Trophoblast cell (in vitro differentiated cells and primary cell): ENCODE results near the gene TUT7.
A peak's percentile ranks its signal among the peaks of the same experiment; 100 is the strongest.

Experiments
- DNase-seq, 2 donors: peaks; one replicate each; pipeline ENCODE4 v3.0.0-alpha.2; 2016
- H2AFZ ChIP-seq: 2 replicates; pipeline ENCODE4 v1.6.1; 2013; ENCODE audit warnings: low read length, moderate library complexity, mild to moderate bottlenecking; ENCODE audit not compliant: insufficient read depth, poor library complexity
- H2AK5ac ChIP-seq: 2 replicates; pipeline ENCODE4 v1.6.1; 2013; ENCODE audit warnings: mild to moderate bottlenecking, low read length
- H2BK120ac ChIP-seq: 2 replicates; pipeline ENCODE4 v1.6.1; 2013; ENCODE audit warnings: low read length, mild to moderate bottlenecking, moderate library complexity; ENCODE audit not compliant: insufficient read depth, poor library complexity
- H2BK12ac ChIP-seq: 2 replicates; pipeline ENCODE4 v1.6.1; 2013; ENCODE audit warnings: mild to moderate bottlenecking, low read length, moderate library complexity
- H2BK5ac ChIP-seq: 2 replicates; pipeline ENCODE4 v1.6.1; 2013; ENCODE audit warnings: low read length, low read depth, moderate library complexity, mild to moderate bottlenecking; ENCODE audit not compliant: poor library complexity
- H3K14ac ChIP-seq: 2 replicates; pipeline ENCODE4 v1.6.1; 2013; ENCODE audit warnings: mild to moderate bottlenecking, low read length
- H3K18ac ChIP-seq: 2 replicates; pipeline ENCODE4 v1.6.1; 2013; ENCODE audit warnings: mild to moderate bottlenecking, low read length
- H3K23ac ChIP-seq: 2 replicates; pipeline ENCODE4 v1.6.1; 2013; ENCODE audit warnings: low read length
- H3K27ac ChIP-seq: 2 replicates; pipeline ENCODE4 v1.5.1; 2013; ENCODE audit warnings: low read depth, mild to moderate bottlenecking, inconsistent platforms, low read length, moderate library complexity
- H3K27me3 ChIP-seq: 2 replicates; pipeline ENCODE4 v1.6.1; 2013; ENCODE audit warnings: inconsistent platforms, mild to moderate bottlenecking, low read length, moderate library complexity; ENCODE audit not compliant: insufficient read depth
- H3K36me3 ChIP-seq, 2 experiments: 1 replicate in 1 of 2; 2 replicates in 1 of 2; pipeline ENCODE4 v1.6.1; 2013; ENCODE audit warnings: low read length in 2 of 2, mild to moderate bottlenecking in 2 of 2, moderate library complexity in 1 of 2; ENCODE audit not compliant: insufficient read depth in 2 of 2, control insufficient read depth in 1 of 2
- H3K4ac ChIP-seq: 2 replicates; pipeline ENCODE4 v1.6.1; 2013; ENCODE audit warnings: low read depth, mild to moderate bottlenecking, low read length, moderate library complexity
- H3K4me1 ChIP-seq, 2 experiments: 1 replicate in 1 of 2; 2 replicates in 1 of 2; pipeline ENCODE4 v1.6.1; 2013; ENCODE audit warnings: low read length in 2 of 2, mild to moderate bottlenecking in 2 of 2, moderate library complexity in 1 of 2; ENCODE audit not compliant: insufficient read depth in 2 of 2, control insufficient read depth in 1 of 2
- H3K4me2 ChIP-seq: 2 replicates; pipeline ENCODE4 v1.6.1; 2013; ENCODE audit warnings: inconsistent platforms, mild to moderate bottlenecking, low read length, moderate library complexity
- H3K4me3 ChIP-seq: 2 replicates; pipeline ENCODE4 v1.5.1; 2013; ENCODE audit warnings: mild to moderate bottlenecking, low read depth, low read length, inconsistent platforms
- H3K79me1 ChIP-seq: one replicate; pipeline ENCODE4 v1.6.1; 2013; ENCODE audit warnings: low read length
- H3K79me2 ChIP-seq: 2 replicates; pipeline ENCODE4 v1.6.1; 2013; ENCODE audit warnings: low read length, mild to moderate bottlenecking; ENCODE audit not compliant: control insufficient read depth, insufficient read depth, poor library complexity
- H3K9ac ChIP-seq: 2 replicates; pipeline ENCODE4 v1.6.1; 2013; ENCODE audit warnings: mild to moderate bottlenecking, low read length
- H3K9me3 ChIP-seq: 2 replicates; pipeline ENCODE4 v1.6.1; 2013; ENCODE audit warnings: low read depth, mild to moderate bottlenecking, control low read depth, inconsistent platforms, low read length; ENCODE audit not compliant: insufficient read depth
- H4K12ac ChIP-seq: 2 replicates; pipeline ENCODE4 v1.6.1; 2013; ENCODE audit warnings: low read depth, mild to moderate bottlenecking, low read length, moderate library complexity
- H4K8ac ChIP-seq: 2 replicates; pipeline ENCODE4 v1.6.1; 2013; ENCODE audit warnings: low read depth, mild to moderate bottlenecking, low read length, moderate library complexity
- H4K91ac ChIP-seq: one replicate; pipeline ENCODE4 v1.6.1; 2013; ENCODE audit warnings: low read depth, mild to moderate bottlenecking, low read length, moderate library complexity
- WGBS: extraction: QIAGEN DNeasy Blood & Tissue Kit; methylation state at CpG from one replicate; pipeline ENCODE4 v1.1.7; 2013; ENCODE audit warnings: missing lambda C conversion rate; ENCODE audit not compliant: insufficient read length, insufficient coverage; ENCODE audit errors: extremely low coverage; 5-methylcytosine and 5-hydroxymethylcytosine counted together

TUT7 gene

DNA sequence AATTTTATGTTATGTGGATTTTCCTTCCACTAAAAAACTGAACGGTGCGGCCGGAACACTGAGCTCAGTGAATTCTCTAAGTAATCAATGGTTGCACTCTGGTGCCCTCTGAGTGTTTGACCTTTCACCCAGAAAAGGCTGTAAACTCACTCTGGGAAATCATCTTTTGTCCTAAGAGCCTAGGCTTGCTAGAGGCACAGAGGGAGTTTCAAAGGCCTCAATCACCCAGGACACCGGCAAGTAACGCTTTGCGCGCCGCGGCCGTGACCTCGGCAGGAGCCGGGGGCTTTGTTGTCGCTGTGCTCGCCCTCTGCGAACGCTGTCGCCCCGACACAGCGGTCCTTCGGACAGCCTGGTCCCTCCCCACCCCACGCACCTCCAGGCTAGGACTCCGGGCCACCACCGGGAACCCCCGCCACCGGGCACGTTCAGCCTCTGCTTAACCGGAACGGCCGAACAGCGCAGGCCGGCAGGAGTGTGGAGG is 72.6 kb downstream of the TUT7 start:
- Histone ChIP-seq H3K36me3 (peaks cover 4 to 5% of the 10 kb centered on the region in 2 experiments), H3K27ac (peak overlapping the region; percentile 90), H3K79me2 (peaks cover 7% of the 10 kb centered on the region), H4K91ac (peak overlapping the region; percentile 92), H3K9ac (peak overlapping the region; percentile 81), H2AK5ac (peak overlapping the region; percentile 9), H3K23ac (no peak overlapping the region), H4K12ac (peak overlapping the region; percentile 92), H3K14ac (peak overlapping the region; percentile 83), H3K4me1 (peaks cover 2 to 7% of the 10 kb centered on the region in 2 experiments), H2BK120ac (peak overlapping the region; percentile 70), H3K4me2 (peak overlapping the region; percentile 69), H2BK12ac (no peak overlapping the region), H3K79me1 (peaks cover 7% of the 10 kb centered on the region), H3K27me3 (no peaks in the 10 kb centered on the region), H3K9me3 (peaks cover 1% of the 10 kb centered on the region), H4K8ac (peak overlapping the region; percentile 85), H3K4me3 (peak overlapping the region; percentile 99), H2BK5ac (peak overlapping the region; percentile 78), H3K4ac (peak overlapping the region; percentile 50), H2AFZ (peak overlapping the region; percentile 89), H3K18ac (peak overlapping the region; percentile 91)
- no CpG with 5 or more reads among the region's 31 CpGs for WGBS
- peak in 1 of 2 donors; percentile 63 for DNase-seq

DNA sequence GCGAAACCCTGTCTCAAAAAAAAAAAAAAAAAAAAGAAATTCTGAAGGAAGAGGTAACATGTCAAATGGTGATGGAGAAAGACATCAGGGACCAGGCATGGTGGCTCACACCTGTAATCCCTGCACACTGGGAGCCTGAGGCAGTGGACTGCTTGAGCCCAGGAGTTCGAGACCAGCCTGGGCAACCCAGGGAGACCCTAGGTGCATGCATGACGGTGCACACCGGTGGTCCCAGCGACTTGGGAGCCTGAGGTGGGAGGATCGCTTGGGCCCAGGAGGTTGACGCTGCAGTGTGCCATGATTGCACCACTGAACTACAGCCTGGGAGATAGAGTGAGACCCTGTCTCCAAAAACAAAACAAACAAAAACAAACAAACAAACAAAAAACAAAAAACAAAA is 73.6 kb downstream of the TUT7 start:
- H3K23ac ChIP-seq, result no peak overlapping the region
- peaks cover 1% of the 10 kb centered on the region for H3K9me3 ChIP-seq
- H3K79me2 ChIP-seq, result peaks cover 7% of the 10 kb centered on the region
- H2BK5ac ChIP-seq, result no peak overlapping the region
- no peak overlapping the region for H2AK5ac ChIP-seq
- H3K36me3 ChIP-seq, result peaks cover 2 to 5% of the 10 kb centered on the region in 2 experiments
- H4K91ac ChIP-seq, result no peak overlapping the region
- no peak overlapping the region for H4K12ac ChIP-seq
- no peak overlapping the region for H2BK12ac ChIP-seq
- no peak overlapping the region for H2AFZ ChIP-seq
- no peak overlapping the region for H2BK120ac ChIP-seq
- no peak overlapping the region for H3K4me3 ChIP-seq
- no CpG with 5 or more reads among the region's 7 CpGs for WGBS
- H3K79me1 ChIP-seq, result peaks cover 7% of the 10 kb centered on the region
- H3K4ac ChIP-seq, result peak overlapping the region; percentile 67
- H3K9ac ChIP-seq, result no peak overlapping the region
- no peak overlapping the region for H3K4me2 ChIP-seq
- DNase-seq, result no peak
- H3K14ac ChIP-seq, result no peak overlapping the region
- peak overlapping the region; percentile 68 for H3K18ac ChIP-seq
- H4K8ac ChIP-seq, result no peak overlapping the region
- H3K27me3 ChIP-seq, result no peaks in the 10 kb centered on the region
- peaks cover 2 to 7% of the 10 kb centered on the region in 2 experiments for H3K4me1 ChIP-seq
- no peak overlapping the region for H3K27ac ChIP-seq

DNA sequence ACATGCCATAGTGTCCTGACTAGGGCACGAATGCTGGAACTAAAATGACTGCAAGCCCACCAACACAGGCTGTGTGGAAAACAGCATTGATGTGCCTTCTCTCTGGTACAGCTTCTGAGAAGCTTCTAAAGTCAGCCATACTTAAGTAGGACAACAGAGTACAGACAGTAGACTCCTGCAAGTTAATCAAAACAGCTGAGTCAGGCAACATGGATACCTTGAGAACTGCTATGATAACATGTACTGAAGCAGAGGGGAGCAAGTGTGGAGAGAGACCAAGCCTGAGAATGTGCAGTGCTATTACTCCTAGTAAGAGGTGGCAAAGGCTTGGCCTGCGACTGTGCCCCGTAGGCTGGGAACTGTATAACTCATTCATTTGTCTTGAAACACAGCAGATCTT is 74.4 kb downstream of the TUT7 start:
- Histone ChIP-seq H4K91ac (no peak overlapping the region), H4K8ac (no peak overlapping the region), H2AK5ac (no peak overlapping the region), H3K79me1 (peaks cover 7% of the 10 kb centered on the region), H3K4ac (peak overlapping the region; percentile 47), H2BK5ac (no peak overlapping the region), H3K9me3 (peaks cover 1% of the 10 kb centered on the region), H3K18ac (no peak overlapping the region), H3K14ac (no peak overlapping the region), H3K79me2 (peaks cover 7% of the 10 kb centered on the region), H3K4me3 (no peak overlapping the region), H3K36me3 (peaks cover 2 to 5% of the 10 kb centered on the region in 2 experiments), H2BK12ac (no peak overlapping the region), H4K12ac (no peak overlapping the region), H3K27me3 (no peaks in the 10 kb centered on the region), H2BK120ac (no peak overlapping the region), H3K23ac (peak overlapping the region; percentile 43), H3K4me2 (no peak overlapping the region), H2AFZ (no peak overlapping the region), H3K27ac (no peak overlapping the region), H3K9ac (no peak overlapping the region), H3K4me1 (peaks cover 2 to 7% of the 10 kb centered on the region in 2 experiments)
- no CpG with 5 or more reads among the region's 3 CpGs for WGBS
- DNase-seq, result no peak

DNA sequence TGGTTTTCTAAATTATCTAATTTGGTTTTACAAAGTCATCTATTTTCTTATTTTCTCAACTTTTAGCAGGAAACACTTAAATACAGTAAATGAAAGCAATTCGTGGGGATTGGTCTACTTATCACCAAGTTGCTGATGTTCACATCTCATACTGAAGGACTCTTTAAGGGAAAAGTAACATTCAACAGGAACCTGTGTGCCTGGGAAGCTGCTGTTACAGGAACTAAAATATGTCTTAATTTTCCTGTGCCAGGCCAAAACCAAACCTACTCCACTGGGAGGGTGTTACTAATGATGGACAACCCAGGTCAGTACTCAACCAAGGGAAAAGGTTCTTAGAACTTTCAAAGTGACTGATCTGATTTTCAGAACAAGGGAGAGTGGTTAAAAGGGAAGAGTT is 77.1 kb downstream of the TUT7 start:
- H2AK5ac ChIP-seq, result no peak overlapping the region
- no CpG with 5 or more reads among the region's 1 CpG for WGBS
- no peak for DNase-seq

More for the DNA sequence above, 77.1 kb downstream of the TUT7 start:
- H3K23ac ChIP-seq, result no peak overlapping the region
- H3K27ac ChIP-seq, result no peak overlapping the region
- H3K4me1 ChIP-seq, result peaks cover 2 to 3% of the 10 kb centered on the region in 2 experiments
- no peak overlapping the region for H3K4me2 ChIP-seq
- H2BK120ac ChIP-seq, result no peak overlapping the region
- no peak overlapping the region for H4K12ac ChIP-seq
- no peak overlapping the region for H4K91ac ChIP-seq
- H3K9ac ChIP-seq, result no peak overlapping the region
- H3K4me3 ChIP-seq, result no peak overlapping the region
- H3K14ac ChIP-seq, result no peak overlapping the region
- H3K18ac ChIP-seq, result no peak overlapping the region
- H3K27me3 ChIP-seq, result no peaks in the 10 kb centered on the region
- H3K4ac ChIP-seq, result no peak overlapping the region
- peaks cover 4 to 8% of the 10 kb centered on the region in 2 experiments for H3K36me3 ChIP-seq
- peaks cover 5% of the 10 kb centered on the region for H3K79me2 ChIP-seq
- peaks cover 3% of the 10 kb centered on the region for H3K79me1 ChIP-seq
- no peaks in the 10 kb centered on the region for H3K9me3 ChIP-seq
- H2BK12ac ChIP-seq, result no peak overlapping the region
- H2AFZ ChIP-seq, result no peak overlapping the region
- H4K8ac ChIP-seq, result no peak overlapping the region
- H2BK5ac ChIP-seq, result no peak overlapping the region
